K562 (cell line): Measurements from ENCODE around the gene SCAMP3. TPM values are rescaled to one million over a fixed set of nuclear protein-coding genes. Genes with fewer than 3 reads are reported as not detected.
A peak's percentile ranks its signal among the peaks of the same experiment; 100 is the strongest.

ENCODE experiments used
- BCOR ChIP-seq: fragments of 450-650 bp; IDR thresholded peaks from 2 replicates; pipeline ENCODE4 v1.6.1; 2016
- CBX8 ChIP-seq: fragments of 200-600 bp; sonication (generic); IDR thresholded peaks from 2 replicates; pipeline ENCODE4 v1.6.1; 2012; ENCODE audit warnings: borderline replicate concordance, mixed run types, low read depth, mild to moderate bottlenecking, moderate library complexity, mixed read lengths, low read length, control low read depth, inconsistent platforms; ENCODE audit not compliant: poor library complexity, severe bottlenecking; ENCODE audit errors: extremely low read depth
- CCNT2 ChIP-seq: IDR thresholded peaks from 2 replicates; pipeline ENCODE4 v1.6.1; 2011; ENCODE audit warnings: borderline replicate concordance, low read depth, mild to moderate bottlenecking, moderate library complexity, mixed read lengths, low read length; ENCODE audit not compliant: insufficient read length; ENCODE audit errors: extremely low read depth
- MTA3 ChIP-seq: fragments of 450-650 bp; formaldehyde crosslinking; IDR thresholded peaks from 2 replicates; pipeline ENCODE4 v1.6.1; 2017; ENCODE audit warnings: mild to moderate bottlenecking, borderline replicate concordance
- NKRF ChIP-seq: fragments of 450-650 bp; IDR thresholded peaks from 2 replicates; pipeline ENCODE4 v1.6.1; 2016; ENCODE audit warnings: borderline replicate concordance
- POLR2A ChIP-seq: fragments of 450-650 bp; conservative IDR thresholded peaks from 2 replicates; pipeline ENCODE4 v1.6.1; 2016
- RB1 ChIP-seq: fragments of 450-650 bp; IDR thresholded peaks from 2 replicates; pipeline ENCODE4 v1.6.1; 2017; ENCODE audit warnings: low read depth, mild to moderate bottlenecking
- STAT6 ChIP-seq: sonication (generic); formaldehyde crosslinking; IDR thresholded peaks from 2 replicates; pipeline ENCODE4 v1.8.1; 2023; ENCODE audit warnings: mild to moderate bottlenecking, missing genetic modification reagents
- TEAD1 ChIP-seq, 2 experiments: fragments of 450-650 bp in 1 of 2; sonication (generic) in 1 of 2; formaldehyde crosslinking; IDR thresholded peaks; 2 replicates each; pipeline versions ENCODE4 v1.4.0 to v1.8.0; 2020 to 2022; ENCODE audit warnings: mild to moderate bottlenecking in 2 of 2, missing genetic modification reagents in 1 of 2
- ZNF140 ChIP-seq: fragments of 250-450 bp; sonication (Bioruptor Pico); IDR thresholded peaks from 2 replicates; pipeline ENCODE4 v1.8.0; 2021; ENCODE audit warnings: moderate library complexity, mild to moderate bottlenecking, inconsistent platforms
- ZNF57 ChIP-seq: fragments of 450-650 bp; formaldehyde crosslinking; IDR thresholded peaks from 2 replicates; pipeline ENCODE4 v1.4.0; 2020; ENCODE audit warnings: mild to moderate bottlenecking, moderate library complexity
- polyA plus RNA-seq, 8 experiments: library from polyadenylated mRNA; depleted of rRNA in 4 of 8; stranded (reverse) in 5 of 8; unstranded in 3 of 8; fragments of >200 nt; fragmentation: Nextera tagmentation in 2 of 8; fragmentation: Illumina TruSeq in 1 of 8; extraction: Ambion mirVana in 2 of 8; extraction: Trizol in 1 of 8; gene quantifications; 2 replicates each; pipeline versions ENCODE4 v1.2.1 to v1.2.3, GENCODE V29; 2011 to 2014; ENCODE audit warnings: inconsistent platforms in 1 of 8, missing spikeins in 1 of 8
- total RNA-seq, 7 experiments: library from RNA; depleted of rRNA in 6 of 7; stranded (reverse); fragments of >200 nt in 6 of 7; fragmentation: Illumina TruSeq in 2 of 7; extraction: Trizol in 2 of 7; gene quantifications; 2 replicates each; pipeline versions ENCODE4 v1.2.1 to v1.2.3, GENCODE V29; 2011 to 2021; ENCODE audit warnings: low replicate concordance in 1 of 7
- TF ChIP-seq, protein P1 (sequence below), 3 experiments: IDR thresholded peaks in 2 of 3; conservative IDR thresholded peaks in 1 of 3; 2 replicates each; pipeline ENCODE4 v1.5.1; 2011 to 2012; ENCODE audit warnings: low read length in 3 of 3, mild to moderate bottlenecking in 3 of 3, control low read depth in 2 of 3, improper control_type of control experiment in 1 of 3, inconsistent platforms in 1 of 3, low read depth in 1 of 3, mixed read lengths in 1 of 3, moderate library complexity in 1 of 3; ENCODE audit not compliant: insufficient read depth in 2 of 3

The SCAMP3 gene
- total and polyA plus RNA-seq, 9 of the 15 experiments (the other 6 are each of a cell fraction or from before 2014, with no cell fraction given): 14.2 to 131 (median 86.1) TPM

DNA sequence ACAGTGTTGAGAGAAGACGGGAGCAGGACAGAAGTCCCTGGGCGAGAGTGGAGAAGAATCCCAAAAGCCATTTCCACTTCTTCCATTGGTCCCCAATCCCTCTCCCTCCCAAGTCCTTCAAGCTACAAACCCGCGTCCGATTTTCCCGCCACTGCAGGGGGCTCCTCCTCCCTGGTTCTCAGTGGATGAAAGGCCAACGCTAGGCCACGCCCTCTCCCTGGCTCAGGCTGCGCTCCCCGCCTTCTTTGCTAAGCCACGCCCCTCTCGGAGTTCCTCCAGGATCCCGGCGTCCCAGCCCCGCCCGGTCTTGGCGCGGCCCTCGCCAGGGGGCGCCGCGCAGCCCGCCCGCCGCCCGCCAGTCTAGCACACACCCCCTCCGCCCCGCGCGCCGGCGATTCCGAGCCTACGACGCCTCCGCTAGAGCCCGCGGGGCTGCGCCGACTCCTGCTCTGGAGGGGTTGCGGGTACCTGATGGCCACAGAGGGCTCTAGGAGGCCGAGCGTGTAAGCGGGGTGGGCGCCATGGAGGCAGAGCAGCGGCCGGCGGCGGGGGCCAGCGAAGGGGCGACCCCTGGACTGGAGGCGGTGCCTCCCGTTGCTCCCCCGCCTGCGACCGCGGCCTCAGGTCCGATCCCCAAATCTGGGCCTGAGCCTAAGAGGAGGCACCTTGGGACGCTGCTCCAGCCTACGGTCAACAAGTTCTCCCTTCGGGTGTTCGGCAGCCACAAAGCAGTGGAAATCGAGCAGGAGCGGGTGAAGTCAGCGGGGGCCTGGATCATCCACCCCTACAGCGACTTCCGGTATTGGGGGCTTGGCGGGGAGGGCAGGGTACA lies 15.1 kb upstream of the SCAMP3 start, which contains the start of gene HCN3 (continued):
- TF ChIP-seq, protein P1, sequence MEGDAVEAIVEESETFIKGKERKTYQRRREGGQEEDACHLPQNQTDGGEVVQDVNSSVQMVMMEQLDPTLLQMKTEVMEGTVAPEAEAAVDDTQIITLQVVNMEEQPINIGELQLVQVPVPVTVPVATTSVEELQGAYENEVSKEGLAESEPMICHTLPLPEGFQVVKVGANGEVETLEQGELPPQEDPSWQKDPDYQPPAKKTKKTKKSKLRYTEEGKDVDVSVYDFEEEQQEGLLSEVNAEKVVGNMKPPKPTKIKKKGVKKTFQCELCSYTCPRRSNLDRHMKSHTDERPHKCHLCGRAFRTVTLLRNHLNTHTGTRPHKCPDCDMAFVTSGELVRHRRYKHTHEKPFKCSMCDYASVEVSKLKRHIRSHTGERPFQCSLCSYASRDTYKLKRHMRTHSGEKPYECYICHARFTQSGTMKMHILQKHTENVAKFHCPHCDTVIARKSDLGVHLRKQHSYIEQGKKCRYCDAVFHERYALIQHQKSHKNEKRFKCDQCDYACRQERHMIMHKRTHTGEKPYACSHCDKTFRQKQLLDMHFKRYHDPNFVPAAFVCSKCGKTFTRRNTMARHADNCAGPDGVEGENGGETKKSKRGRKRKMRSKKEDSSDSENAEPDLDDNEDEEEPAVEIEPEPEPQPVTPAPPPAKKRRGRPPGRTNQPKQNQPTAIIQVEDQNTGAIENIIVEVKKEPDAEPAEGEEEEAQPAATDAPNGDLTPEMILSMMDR (IDR thresholded peaks at IDR 0.05 in 2 of 3, conservative IDR thresholded peaks at IDR 0.05 in 1 of 3; ENCODE audit: insufficient read depth in 2 of 3, low read depth in 1 of 3, low read length in 3 of 3): peak; percentile 62 to 85 (median 74)
- no peak for TF ChIP-seq ZNF140
- 0 out of 2 replicates have a peak, but pooled peaks have one; percentile 26 for TF ChIP-seq POLR2A
- peak; percentile 20 to 41; a peak in 1 of 4 replicates for TF ChIP-seq TEAD1 (CRISPR knock-in tag; IDR thresholded peaks at IDR 0.05)
- TF ChIP-seq CCNT2: peak; percentile 81
- no peak for TF ChIP-seq ZNF57 (CRISPR knock-in tag)
- TF ChIP-seq RB1: peak; percentile 98
- peak; percentile 65 for TF ChIP-seq NKRF
- 0 out of 2 replicates have a peak, but pooled peaks have one; percentile 18 for TF ChIP-seq STAT6 (CRISPR knock-in tag)
- peak; percentile 65; the same call in 1 of the 2 replicates for TF ChIP-seq MTA3
- no peak for TF ChIP-seq CBX8
- TF ChIP-seq BCOR: no peak
